Measurements from ENCODE around the gene ZNF99.
"Not testable (repeated sequence)": the region's sequence is repeated elsewhere in the genome, so short reads cannot be mapped to it uniquely, and the experiment has no call there.

The ZNF99 gene

GRCh38 chr19:22783651-22784410 is at the start of gene ZNF99:
ZNF99 (minus strand) TSS chr19:22784151; CDS start chr19:22784016, 135 bp downstream.
- no peak for DNase-seq (ENCODE audit: low read depth, low spot score)

- no peak for DNase-seq (ENCODE audit: low read depth, low spot score)
Measured at GRCh38 chr19:22832031-22832762, 48.2 kb upstream of the ZNF99 start, which contains the start of gene ZNF723. ZNF723 (plus strand) TSS chr19:22832291; CDS start chr19:22832380, 89 bp downstream.

GRCh38 chr19:22831211-22831610 is 47.3 kb upstream of the ZNF99 start:
- DNase-seq (ENCODE audit: low read depth, low spot score): no peak

- no peak for DNase-seq (ENCODE audit: low read depth, low spot score)
Measured at GRCh38 chr19:22814124-22814523, 30.2 kb upstream of the ZNF99 start.

GRCh38 chr19:22807061-22807835 is 23.3 kb upstream of the ZNF99 start:
- no peak for DNase-seq (ENCODE audit: low read depth, low spot score)

GRCh38 chr19:22806418-22806817 is 22.5 kb upstream of the ZNF99 start:
- no peak for DNase-seq (ENCODE audit: low read depth, low spot score)

- no peak for DNase-seq (ENCODE audit: low read depth, low spot score)
Measured at GRCh38 chr19:22797040-22797439, 13.1 kb upstream of the ZNF99 start.

- not testable (repeated sequence) for DNase-seq (ENCODE audit: low read depth, low spot score)
Measured at GRCh38 chr19:22792863-22793262, 8.9 kb upstream of the ZNF99 start.

- DNase-seq (ENCODE audit: low read depth, low spot score): no peak
Measured at GRCh38 chr19:22735911-22736645, 47.9 kb downstream of the ZNF99 start.

- no peak for DNase-seq (ENCODE audit: low read depth, low spot score)
Measured at GRCh38 chr19:22733691-22734090, 50.3 kb downstream of the ZNF99 start.

GRCh38 chr19:22728214-22728613 is 55.7 kb downstream of the ZNF99 start:
- not testable (repeated sequence) for DNase-seq (ENCODE audit: low read depth, low spot score)

- not testable (repeated sequence) for DNase-seq (ENCODE audit: low read depth, low spot score)
Measured at GRCh38 chr19:22721533-22721932, 62.4 kb downstream of the ZNF99 start.

GRCh38 chr19:22708983-22709382 is 75.0 kb downstream of the ZNF99 start:
- DNase-seq (ENCODE audit: low read depth, low spot score): no peak

- DNase-seq (ENCODE audit: low read depth, low spot score): not testable (repeated sequence)
Measured at GRCh38 chr19:22703096-22703495, 80.9 kb downstream of the ZNF99 start.

- not testable (repeated sequence) for DNase-seq (ENCODE audit: low read depth, low spot score)
Measured at GRCh38 chr19:22702661-22703060, 81.3 kb downstream of the ZNF99 start.

Measured in brain pericyte (primary cell).